Upper lobe of left lung (tissue), 4 donors: ENCODE results near the gene CTNNA1.

Experiments used
- EP300 ChIP-seq, 4 donors: sonication (generic); formaldehyde crosslinking; IDR thresholded peaks; one replicate each; pipeline ENCODE4 v1.5.1; 2017; ENCODE audit warnings: antibody characterized with exemption in 4 of 4, control low read depth in 2 of 4
- POLR2A ChIP-seq, 4 donors: fragments of 450-650 bp; IDR thresholded peaks; one replicate each; pipeline ENCODE4 v1.5.1; 2016 to 2017; ENCODE audit warnings: antibody characterized with exemption in 4 of 4, mild to moderate bottlenecking in 2 of 4
- POLR2AphosphoS5 ChIP-seq, 2 donors: sonication (generic); formaldehyde crosslinking; IDR thresholded peaks; one replicate each; pipeline ENCODE4 v1.5.1; 2017; ENCODE audit warnings: antibody characterized with exemption in 2 of 2
- TF ChIP-seq, protein P1 (sequence below), 6 experiments: fragments of 450-650 bp in 4 of 6; fragments of 200-600 bp in 2 of 6; sonication (generic) in 2 of 6; IDR thresholded peaks; one replicate each; pipeline ENCODE4 v1.5.1; 2016 to 2019; ENCODE audit warnings: antibody characterized with exemption in 6 of 6

DNA sequence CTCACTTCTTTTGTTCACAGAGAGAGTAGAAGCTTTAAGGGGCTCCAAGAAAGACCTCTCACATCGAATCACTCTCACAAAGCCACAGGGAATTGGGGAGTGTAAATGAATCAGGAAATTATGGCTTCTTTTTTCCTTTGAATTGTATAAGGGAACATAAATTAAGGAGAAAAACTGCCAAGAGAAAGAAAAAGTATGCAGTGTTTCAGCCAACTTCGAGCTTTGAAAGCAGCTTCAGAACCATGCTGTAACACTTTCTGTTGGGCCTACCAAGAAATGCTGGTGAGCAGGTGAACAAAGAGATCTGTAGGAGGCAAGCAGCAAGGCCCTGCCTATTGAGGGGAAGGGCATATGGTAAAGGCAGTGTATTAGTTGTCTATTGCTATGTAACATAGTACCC lies 33.4 kb upstream of the CTNNA1 start:
- TF ChIP-seq POLR2AphosphoS5 (IDR thresholded peaks at IDR 0.05): no peak
- TF ChIP-seq, protein P1, sequence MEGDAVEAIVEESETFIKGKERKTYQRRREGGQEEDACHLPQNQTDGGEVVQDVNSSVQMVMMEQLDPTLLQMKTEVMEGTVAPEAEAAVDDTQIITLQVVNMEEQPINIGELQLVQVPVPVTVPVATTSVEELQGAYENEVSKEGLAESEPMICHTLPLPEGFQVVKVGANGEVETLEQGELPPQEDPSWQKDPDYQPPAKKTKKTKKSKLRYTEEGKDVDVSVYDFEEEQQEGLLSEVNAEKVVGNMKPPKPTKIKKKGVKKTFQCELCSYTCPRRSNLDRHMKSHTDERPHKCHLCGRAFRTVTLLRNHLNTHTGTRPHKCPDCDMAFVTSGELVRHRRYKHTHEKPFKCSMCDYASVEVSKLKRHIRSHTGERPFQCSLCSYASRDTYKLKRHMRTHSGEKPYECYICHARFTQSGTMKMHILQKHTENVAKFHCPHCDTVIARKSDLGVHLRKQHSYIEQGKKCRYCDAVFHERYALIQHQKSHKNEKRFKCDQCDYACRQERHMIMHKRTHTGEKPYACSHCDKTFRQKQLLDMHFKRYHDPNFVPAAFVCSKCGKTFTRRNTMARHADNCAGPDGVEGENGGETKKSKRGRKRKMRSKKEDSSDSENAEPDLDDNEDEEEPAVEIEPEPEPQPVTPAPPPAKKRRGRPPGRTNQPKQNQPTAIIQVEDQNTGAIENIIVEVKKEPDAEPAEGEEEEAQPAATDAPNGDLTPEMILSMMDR (IDR thresholded peaks at IDR 0.05): no peak
- no peak for TF ChIP-seq EP300 (IDR thresholded peaks at IDR 0.05)
- TF ChIP-seq POLR2A (IDR thresholded peaks at IDR 0.05): no peak
